BJ (cell line): ENCODE results near the gene RBMS2. TPM values are rescaled to one million over a fixed set of nuclear protein-coding genes. Genes with fewer than 3 reads are reported as not detected.

Experiments used
- CTCF ChIA-PET: fragments of 350-600 bp; formaldehyde crosslinking; extraction: SDS; loops from one replicate; lab custom pipeline; 2021; ENCODE audit warnings: antibody characterized with exemption, inconsistent platforms; lab: Yijun Ruan, JAX
- POLR2A ChIA-PET: fragments of 300-600 bp; sonication (Branson Sonifier 250); formaldehyde crosslinking; extraction: SDS; loops from one replicate; lab custom pipeline; 2021; ENCODE audit warnings: antibody characterized with exemption; lab: Charles Lee
- DNase-seq: peaks from one replicate; pipeline ENCODE4 v3.0.0-alpha.2; 2011; ENCODE audit warnings: low read depth
- H3K27me3 ChIP-seq: 2 replicates; pipeline ENCODE4 v1.6.0; 2011; ENCODE audit warnings: low read length; ENCODE audit not compliant: control insufficient read depth, insufficient read depth
- H3K36me3 ChIP-seq: 2 replicates; pipeline ENCODE4 v1.5.1; 2011; ENCODE audit warnings: low read length; ENCODE audit not compliant: control insufficient read depth, insufficient read depth
- H3K4me3 ChIP-seq: 2 replicates; pipeline ENCODE4 v1.5.1; 2011; ENCODE audit warnings: low read depth, mild to moderate bottlenecking, control low read depth, low read length
- CTCF ChIP-seq: IDR thresholded peaks from 2 replicates; pipeline ENCODE4 v1.5.1; 2011; ENCODE audit warnings: low read depth, mild to moderate bottlenecking, control low read depth, inconsistent platforms, low read length, moderate library complexity; ENCODE audit not compliant: insufficient read depth
- polyA plus RNA-seq: library from polyadenylated mRNA; depleted of rRNA; stranded (reverse); fragments of >200 nt; gene quantifications from 2 replicates; pipeline ENCODE4 v1.2.3, GENCODE V29; 2011

RBMS2 gene
- polyA plus RNA-seq, 1 experiment, result 67.9 TPM

- TF ChIP-seq CTCF, result peak; percentile 22
- H3K4me3 ChIP-seq, result no peak overlapping the region
- peaks cover 65% of the 10 kb centered on the region for H3K36me3 ChIP-seq
- no peaks in the 10 kb centered on the region for H3K27me3 ChIP-seq
- ChIA-PET CTCF (interaction anchor here (0.9 to 2.5 kb wide), 7 partner anchors 8 to 109 kb away, joined by 3 to 28 read pairs (median 4); no protein-coding TSS in a partner anchor), POLR2A (no interaction called here)
- DNase-seq, result no peak
Measured at GRCh38 chr12:56601503-56601902, 79.9 kb downstream of the RBMS2 start.

- peaks cover 66% of the 10 kb centered on the region for H3K36me3 ChIP-seq
- DNase-seq, result no peak
- ChIA-PET POLR2A (no interaction called here), CTCF (interaction anchor here (0.5 to 2.5 kb wide), 6 partner anchors 8 to 90 kb away, joined by 3 to 28 read pairs (median 6); no protein-coding TSS in a partner anchor)
- no peaks in the 10 kb centered on the region for H3K27me3 ChIP-seq
- TF ChIP-seq CTCF, result no peak
- no peak overlapping the region for H3K4me3 ChIP-seq
Measured at GRCh38 chr12:56602239-56602638, 80.6 kb downstream of the RBMS2 start.

GRCh38 chr12:56604355-56604754 lies 82.7 kb downstream of the RBMS2 start:
- POLR2A ChIA-PET, result no interaction called here
- H3K36me3 ChIP-seq, result peaks cover 60% of the 10 kb centered on the region
- no peak for DNase-seq
- TF ChIP-seq CTCF, result no peak
- no peak overlapping the region for H3K4me3 ChIP-seq
- CTCF ChIA-PET, result interaction anchor here (1.9 kb wide), 1 partner anchor 32 kb away, joined by 4 read pairs; no protein-coding TSS in a partner anchor
- H3K27me3 ChIP-seq, result no peaks in the 10 kb centered on the region

GRCh38 chr12:56614627-56615026 lies 93.0 kb downstream of the RBMS2 start:
- no peak for TF ChIP-seq CTCF
- H3K27me3 ChIP-seq, result no peaks in the 10 kb centered on the region
- POLR2A ChIA-PET, result interaction anchor here (0.6 kb wide), 1 partner anchor 28 kb away, joined by 3 read pairs; no protein-coding TSS in a partner anchor
- no peak for DNase-seq
- H3K4me3 ChIP-seq, result no peak overlapping the region
- H3K36me3 ChIP-seq, result peaks cover 67% of the 10 kb centered on the region
- CTCF ChIA-PET, result no interaction called here

DNA sequence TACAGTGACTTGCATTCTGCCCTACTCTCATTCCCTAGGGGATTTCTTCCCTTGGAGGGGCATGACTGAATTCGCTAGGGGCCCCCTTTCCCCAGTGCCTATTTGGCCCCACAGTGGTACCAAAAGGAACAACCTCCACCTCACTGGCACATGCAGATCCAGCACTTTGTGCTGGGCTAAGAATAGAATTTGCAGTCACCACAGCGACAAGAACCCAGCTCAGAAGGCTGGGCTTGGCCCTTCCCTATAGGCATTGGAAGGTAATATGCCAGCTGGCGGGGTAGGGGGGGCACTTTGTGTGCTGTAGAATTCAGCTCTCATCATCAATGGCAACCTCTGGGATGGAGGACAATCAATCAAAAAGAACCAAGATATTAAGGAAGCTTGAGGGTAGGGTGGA lies 94.6 kb downstream of the RBMS2 start:
- no peaks in the 10 kb centered on the region for H3K27me3 ChIP-seq
- no peak for TF ChIP-seq CTCF
- H3K4me3 ChIP-seq, result no peak overlapping the region
- CTCF ChIA-PET, result interaction anchor here (1.5 kb wide), 1 partner anchor 10 kb away, joined by 4 read pairs; no protein-coding TSS in a partner anchor
- DNase-seq, result no peak
- POLR2A ChIA-PET, result no interaction called here
- peaks cover 53% of the 10 kb centered on the region for H3K36me3 ChIP-seq
